HG03045 (cell line): ENCODE results near the gene TCAP.

Source experiments
- ATAC-seq: cut with Tn5 transposase; IDR thresholded peaks from one replicate; pipeline ENCODE4 v1.9.1; 2021; ENCODE audit warnings: mild to moderate bottlenecking, moderate library complexity; ENCODE audit not compliant: unreplicated experiment

TCAP gene

GRCh38 chr17:39665642-39666224, 584 bp downstream of the TCAP start:
- no peak for ATAC-seq

GRCh38 chr17:39666231-39666600, 1.1 kb downstream of the TCAP start:
- ATAC-seq, result no peak

- ATAC-seq, result no peak
These were observed 1.6 kb downstream of the TCAP start for GRCh38 chr17:39666601-39667261.

GRCh38 chr17:39667262-39667944, 2.3 kb downstream of the TCAP start:
- ATAC-seq, result no peak

- no peak for ATAC-seq
These were observed 3.1 kb downstream of the TCAP start, which contains the start of gene PNMT for GRCh38 chr17:39667945-39668924. Gene PNMT, plus strand, starts transcription at chr17:39668453. Its CDS starts 23 bp downstream, at chr17:39668476.

- no peak for ATAC-seq
These were observed 5.0 kb downstream of the TCAP start for GRCh38 chr17:39669897-39670735.

GRCh38 chr17:39670746-39671145, 5.6 kb downstream of the TCAP start:
- no peak for ATAC-seq

GRCh38 chr17:39671651-39672521, 6.7 kb downstream of the TCAP start:
- no peak for ATAC-seq

GRCh38 chr17:39672522-39673334, 7.6 kb downstream of the TCAP start:
- no peak for ATAC-seq

- ATAC-seq, result no peak
These were observed 8.4 kb downstream of the TCAP start for GRCh38 chr17:39673335-39674081.

GRCh38 chr17:39674179-39674578, 9.0 kb downstream of the TCAP start:
- ATAC-seq, result no peak

GRCh38 chr17:39674702-39675389, 9.7 kb downstream of the TCAP start:
- ATAC-seq, result no peak

GRCh38 chr17:39675390-39676082, 10.4 kb downstream of the TCAP start:
- ATAC-seq, result no peak

- ATAC-seq, result no peak
These were observed 11.2 kb downstream of the TCAP start for GRCh38 chr17:39676198-39676819.

GRCh38 chr17:39677072-39677471, 11.9 kb downstream of the TCAP start:
- ATAC-seq, result no peak
